ENCODE measurements around the gene ADCY2.

GRCh38 chr5:7667216-7667767 lies 271.4 kb downstream of the ADCY2 start:
- TF ChIP-seq CTCF (conservative IDR thresholded peaks at IDR 0.05; ENCODE audit: low read depth in 2 of 2) (no peak), POLR2AphosphoS5 (IDR thresholded peaks at IDR 0.05; ENCODE audit: low read depth) (no peak), REST (IDR thresholded peaks at IDR 0.05; ENCODE audit: unreplicated experiment) (no peak), EZH2 (IDR thresholded peaks at IDR 0.05; ENCODE audit: low read depth, unreplicated experiment) (no peak), JUNB (IDR thresholded peaks at IDR 0.05; ENCODE audit: unreplicated experiment) (no peak), ETS1 (IDR thresholded peaks at IDR 0.05) (no peak), EZH2phosphoT487 (IDR thresholded peaks at IDR 0.05; ENCODE audit: unreplicated experiment) (no peak), ZNF462 (CRISPR knock-in tag; IDR thresholded peaks at IDR 0.05) (no peak), ZNF331 (CRISPR knock-in tag; IDR thresholded peaks at IDR 0.05; ENCODE audit: low read depth) (no peak), CREB1 (CRISPR knock-in tag; IDR thresholded peaks at IDR 0.05; ENCODE audit: low read depth) (no peak), STAT1 (IDR thresholded peaks at IDR 0.05; ENCODE audit: unreplicated experiment) (no peak), ZNF114 (CRISPR knock-in tag; IDR thresholded peaks at IDR 0.05) (no peak)

Data from GM23338 (cell line).